Renal cortical epithelial cell (primary cell): ENCODE data around the gene CDC27. TPM values are rescaled to one million over a fixed set of nuclear protein-coding genes. Genes with fewer than 3 reads are reported as not detected.
"Not testable (repeated sequence)": the region's sequence is repeated elsewhere in the genome, so short reads cannot be mapped to it uniquely, and the experiment has no call there.

Experiments
- DNase-seq: peaks from one replicate; pipeline ENCODE4 v3.0.0-alpha.2; 2011; ENCODE audit warnings: low read depth
- total RNA-seq: library from RNA; depleted of rRNA; stranded (reverse); fragments of >200 nt; gene quantifications from 2 replicates; pipeline ENCODE4 v1.2.3, GENCODE V29; 2014

Gene CDC27, protein sequence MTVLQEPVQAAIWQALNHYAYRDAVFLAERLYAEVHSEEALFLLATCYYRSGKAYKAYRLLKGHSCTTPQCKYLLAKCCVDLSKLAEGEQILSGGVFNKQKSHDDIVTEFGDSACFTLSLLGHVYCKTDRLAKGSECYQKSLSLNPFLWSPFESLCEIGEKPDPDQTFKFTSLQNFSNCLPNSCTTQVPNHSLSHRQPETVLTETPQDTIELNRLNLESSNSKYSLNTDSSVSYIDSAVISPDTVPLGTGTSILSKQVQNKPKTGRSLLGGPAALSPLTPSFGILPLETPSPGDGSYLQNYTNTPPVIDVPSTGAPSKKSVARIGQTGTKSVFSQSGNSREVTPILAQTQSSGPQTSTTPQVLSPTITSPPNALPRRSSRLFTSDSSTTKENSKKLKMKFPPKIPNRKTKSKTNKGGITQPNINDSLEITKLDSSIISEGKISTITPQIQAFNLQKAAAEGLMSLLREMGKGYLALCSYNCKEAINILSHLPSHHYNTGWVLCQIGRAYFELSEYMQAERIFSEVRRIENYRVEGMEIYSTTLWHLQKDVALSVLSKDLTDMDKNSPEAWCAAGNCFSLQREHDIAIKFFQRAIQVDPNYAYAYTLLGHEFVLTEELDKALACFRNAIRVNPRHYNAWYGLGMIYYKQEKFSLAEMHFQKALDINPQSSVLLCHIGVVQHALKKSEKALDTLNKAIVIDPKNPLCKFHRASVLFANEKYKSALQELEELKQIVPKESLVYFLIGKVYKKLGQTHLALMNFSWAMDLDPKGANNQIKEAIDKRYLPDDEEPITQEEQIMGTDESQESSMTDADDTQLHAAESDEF
- 96.4 and 137 TPM in 2 replicates for total RNA-seq

DNA sequence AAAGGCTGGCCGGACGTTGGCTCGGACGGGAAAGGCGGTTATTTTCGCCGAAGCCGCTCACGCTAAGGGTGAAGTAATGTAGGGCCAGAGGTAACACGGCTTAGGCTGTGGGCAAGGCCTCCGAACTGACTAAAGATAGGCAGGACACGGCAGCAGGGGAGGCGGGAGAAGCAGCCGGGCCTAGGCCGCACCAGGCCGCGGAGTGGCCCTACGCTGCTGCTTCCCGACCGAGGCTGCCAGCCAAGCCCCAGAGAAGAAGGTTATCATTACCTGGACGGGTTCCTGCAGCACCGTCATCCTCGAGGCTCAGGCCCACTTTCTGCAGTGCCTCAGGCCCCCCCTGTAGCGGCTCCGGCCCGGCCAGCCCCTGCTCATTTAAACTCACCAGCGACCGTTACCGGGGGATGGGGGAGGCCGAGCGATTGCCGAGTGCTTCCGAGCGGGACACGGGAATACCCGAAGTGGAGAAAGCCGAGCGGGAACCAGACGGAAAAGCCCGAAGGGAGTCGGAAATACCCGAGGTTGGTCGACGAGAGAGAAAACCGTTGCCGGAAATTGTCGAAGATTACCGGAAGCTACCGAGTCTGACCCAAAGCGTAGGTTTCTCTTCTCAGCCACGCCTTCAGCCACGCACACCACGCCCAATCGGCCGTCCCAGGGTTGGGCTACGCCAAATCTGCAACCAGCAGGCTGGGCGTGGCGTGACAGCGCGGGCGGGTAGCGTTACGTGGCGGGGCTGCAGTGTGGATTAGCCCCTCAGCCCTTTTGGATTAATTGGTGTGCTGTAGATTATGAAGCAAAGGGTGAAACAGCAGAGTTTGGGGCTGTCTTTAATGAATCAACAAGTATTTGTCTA is at the start of gene CDC27:
TSS of gene CDC27 (minus strand) at position 420 of the 856 bp plus-strand sequence. CDS start at position 297, 123 bp downstream.
- peak; percentile 95 for DNase-seq

DNA sequence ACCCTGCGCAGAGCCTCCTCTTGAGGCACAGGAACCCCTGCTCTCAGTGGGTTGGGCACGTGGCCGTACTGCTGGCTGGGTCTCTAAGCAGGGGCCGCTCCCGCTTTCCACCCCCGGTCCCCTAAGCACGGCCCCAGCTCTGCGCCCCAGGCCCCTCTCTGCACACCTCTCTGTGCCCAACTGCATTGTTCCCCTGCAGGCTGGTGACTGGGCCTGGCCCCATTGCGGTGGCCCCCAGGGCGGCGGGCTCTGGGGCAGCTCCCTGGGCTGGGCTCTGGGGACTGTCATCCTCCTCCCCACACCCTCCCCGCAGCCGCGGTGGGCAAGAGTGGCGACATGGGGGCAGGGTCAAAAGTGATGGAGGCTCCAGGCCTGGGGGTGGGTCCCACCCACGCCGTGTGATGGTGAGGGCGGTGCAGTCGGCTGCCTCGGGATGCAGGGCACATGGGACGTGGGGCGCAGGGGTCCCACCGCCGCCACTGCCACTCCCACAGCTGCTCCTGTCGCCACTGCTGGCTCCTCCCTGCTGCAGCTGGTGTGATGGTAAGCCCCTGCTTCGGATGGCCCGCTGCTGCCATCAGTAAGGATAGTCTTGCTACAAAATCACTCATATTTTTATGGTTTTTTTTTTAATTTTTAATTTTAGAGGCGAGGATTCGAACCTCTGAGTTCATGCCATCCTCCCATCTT is 49.4 kb upstream of the CDC27 start:
- DNase-seq = no peak

DNA sequence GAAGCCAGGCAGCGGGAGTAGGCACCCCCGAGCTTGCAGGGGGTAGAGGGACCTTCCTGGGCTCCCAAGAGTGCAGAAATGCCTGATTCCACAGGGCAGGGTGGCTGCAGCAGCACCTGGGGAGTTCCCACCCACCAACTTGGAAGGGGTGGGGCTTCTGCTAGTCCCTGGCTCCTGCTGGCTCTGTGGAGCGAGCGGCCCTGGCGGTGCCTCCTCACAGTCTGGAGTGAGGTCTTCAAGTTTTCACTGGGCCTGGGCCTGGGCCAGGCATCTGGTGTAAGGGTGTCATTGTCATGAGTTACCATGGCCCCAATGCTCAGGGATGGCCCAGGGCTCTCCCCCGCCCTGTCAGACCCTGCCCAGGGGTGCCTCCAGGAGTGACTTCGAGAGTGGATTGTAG is 48.7 kb upstream of the CDC27 start:
- DNase-seq = no peak

DNA sequence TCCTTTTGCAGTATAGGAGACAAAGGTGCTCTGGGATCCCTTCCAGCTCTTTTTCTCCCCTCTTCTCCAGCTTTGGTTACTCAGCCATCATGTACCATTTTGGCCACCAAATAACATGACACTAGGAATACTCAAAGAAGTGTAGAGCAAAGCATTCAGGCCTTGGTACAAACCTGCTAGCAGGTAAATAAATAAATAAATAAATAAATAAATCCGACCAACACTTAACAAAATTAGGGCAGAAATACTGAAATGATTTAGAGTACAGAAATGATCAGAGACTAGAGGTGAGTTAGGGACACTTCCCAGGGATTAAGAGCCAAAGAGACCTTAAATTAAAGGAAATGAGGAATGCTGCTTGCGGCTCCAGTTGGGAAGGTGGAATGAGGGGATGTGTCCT is 46.8 kb upstream of the CDC27 start:
- no peak for DNase-seq

DNA sequence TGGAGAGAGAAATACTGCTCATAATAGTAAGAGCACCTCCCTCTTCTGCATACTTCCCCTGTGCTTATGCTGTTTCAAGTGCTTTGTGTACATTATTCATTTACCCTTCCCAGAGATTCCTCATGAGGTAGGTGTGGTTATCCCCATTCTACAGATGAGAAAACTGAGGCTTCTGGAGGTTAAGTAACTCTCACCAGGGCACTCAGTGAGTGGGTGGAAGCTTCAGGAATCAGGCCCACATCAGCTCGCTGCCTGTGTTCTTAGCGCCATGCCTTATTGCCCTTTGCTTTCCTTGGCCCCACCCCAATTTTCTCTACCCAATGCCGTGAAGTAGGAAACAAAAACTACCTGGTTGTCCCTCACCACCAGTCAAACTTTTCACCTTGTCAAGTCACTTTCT is 46.4 kb upstream of the CDC27 start:
- DNase-seq = no peak

DNA sequence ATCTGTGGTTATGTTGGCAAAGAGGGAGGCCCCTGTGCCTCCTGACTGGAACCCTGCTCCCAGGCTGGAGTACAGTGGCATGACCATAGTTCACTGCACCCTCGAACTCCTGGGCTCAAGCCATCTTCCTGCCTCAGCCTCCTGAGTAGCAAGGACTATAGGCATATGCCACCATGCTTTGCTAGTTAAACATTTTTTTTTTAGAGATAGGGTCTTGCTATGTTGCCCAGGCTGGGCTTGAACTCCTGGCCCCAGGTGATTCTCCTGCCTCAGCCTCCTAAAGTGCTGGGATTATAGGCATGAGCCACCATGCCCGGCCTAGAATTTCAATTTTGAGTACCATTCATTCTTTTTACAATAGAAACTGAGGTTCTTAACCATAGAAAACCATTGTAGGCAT is 43.4 kb upstream of the CDC27 start:
- DNase-seq = no peak

DNA sequence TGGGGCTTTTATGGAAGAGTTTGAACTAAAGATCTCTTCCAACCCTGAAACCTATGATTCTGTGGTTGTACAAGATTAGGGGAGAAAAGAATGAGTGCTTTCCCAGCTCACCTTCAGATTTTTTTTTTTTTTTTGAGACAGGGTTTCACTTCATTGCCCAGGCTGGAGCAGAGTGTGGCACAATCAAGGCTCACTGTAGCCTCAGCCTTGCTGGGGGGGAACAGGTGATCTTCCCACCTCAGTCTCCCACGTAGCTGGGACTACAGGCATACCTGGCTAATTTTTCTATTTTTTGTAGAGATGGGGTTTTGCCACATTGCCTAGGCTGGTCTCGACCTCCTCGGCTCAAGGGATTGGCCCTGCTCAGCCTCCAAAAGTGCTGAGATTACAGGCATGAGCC is 42.8 kb upstream of the CDC27 start:
- no peak for DNase-seq

DNA sequence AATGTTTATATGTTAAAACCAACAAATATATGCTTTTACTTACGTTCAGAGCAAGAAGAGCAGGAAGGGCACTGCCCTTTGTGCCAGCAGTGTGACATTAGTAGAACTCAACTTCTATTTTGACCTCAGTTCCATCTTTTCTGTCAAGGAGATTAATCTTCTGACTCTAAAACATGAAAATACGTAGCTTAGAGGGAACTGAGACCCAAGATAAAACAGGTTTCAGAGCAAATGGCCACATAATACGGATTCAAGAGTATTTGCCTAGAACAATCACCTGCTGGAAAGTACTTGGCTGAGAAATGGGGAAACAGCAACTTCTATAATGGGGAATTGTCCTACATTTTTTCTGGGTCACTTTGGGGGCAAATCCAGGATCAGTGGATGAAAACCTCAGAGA is 42.2 kb upstream of the CDC27 start:
- DNase-seq = no peak

DNA sequence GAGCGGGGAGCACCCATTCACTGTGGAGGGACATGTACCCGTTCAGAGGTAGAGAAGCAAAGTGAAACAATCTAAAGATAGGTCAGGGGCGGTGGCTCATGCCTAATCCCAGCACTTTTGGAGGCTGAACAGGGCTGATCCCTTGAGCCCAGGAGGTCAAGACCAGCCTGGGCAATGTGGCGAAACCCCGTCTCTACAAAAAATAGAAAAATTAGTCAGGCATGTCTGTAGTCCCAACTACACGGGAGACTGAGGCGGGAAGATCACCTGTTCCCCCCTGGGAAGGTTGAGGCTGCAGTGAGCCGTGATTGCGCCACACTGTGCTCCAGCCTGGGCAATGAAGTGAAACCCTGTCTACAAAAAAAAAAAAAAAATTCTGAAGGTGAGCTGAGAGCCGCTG is 41.8 kb upstream of the CDC27 start:
- peak; percentile 92 for DNase-seq

DNA sequence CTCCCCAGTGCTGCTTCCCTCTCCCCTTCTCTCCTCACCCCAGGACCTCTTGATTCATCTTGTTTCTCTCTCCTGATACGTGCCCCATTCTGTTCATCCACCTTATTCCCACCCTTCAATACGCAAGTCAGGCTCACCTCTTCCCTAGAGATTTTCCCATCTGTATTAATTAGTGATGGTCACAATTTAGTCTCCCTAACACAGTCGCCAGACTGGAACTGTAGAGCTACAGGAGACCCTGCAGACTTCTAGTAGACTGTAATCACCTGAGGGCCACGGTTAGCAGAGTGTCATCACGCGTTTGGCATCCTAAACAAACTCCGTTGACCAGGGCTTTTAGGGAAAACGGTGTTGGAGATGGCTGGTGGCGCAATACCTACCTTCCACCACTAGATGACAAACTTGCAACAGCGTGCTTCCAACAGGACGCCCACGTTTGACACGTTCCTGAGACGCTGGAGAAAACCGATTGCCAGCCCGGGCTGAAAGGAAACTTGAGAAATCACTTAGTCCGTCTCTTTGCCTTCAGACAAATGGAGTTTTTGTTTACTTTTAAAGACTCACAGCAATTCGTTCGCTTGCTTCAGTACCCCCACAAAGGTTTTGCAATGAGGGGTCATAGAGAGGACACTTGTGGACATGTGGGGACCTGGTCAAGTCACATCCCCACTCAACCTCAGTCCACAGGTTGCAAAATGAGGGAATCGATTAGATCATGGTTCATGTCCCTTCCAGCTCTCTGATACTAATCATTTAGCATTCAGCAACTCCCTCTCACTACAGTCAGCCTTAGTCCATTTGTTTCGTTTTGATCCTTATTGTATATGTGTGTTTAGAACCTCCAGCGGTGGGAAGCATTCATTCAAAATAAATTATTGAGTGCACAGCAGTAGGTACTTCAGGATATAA is 40.7 kb upstream of the CDC27 start:
- peak; percentile 96 for DNase-seq

DNA sequence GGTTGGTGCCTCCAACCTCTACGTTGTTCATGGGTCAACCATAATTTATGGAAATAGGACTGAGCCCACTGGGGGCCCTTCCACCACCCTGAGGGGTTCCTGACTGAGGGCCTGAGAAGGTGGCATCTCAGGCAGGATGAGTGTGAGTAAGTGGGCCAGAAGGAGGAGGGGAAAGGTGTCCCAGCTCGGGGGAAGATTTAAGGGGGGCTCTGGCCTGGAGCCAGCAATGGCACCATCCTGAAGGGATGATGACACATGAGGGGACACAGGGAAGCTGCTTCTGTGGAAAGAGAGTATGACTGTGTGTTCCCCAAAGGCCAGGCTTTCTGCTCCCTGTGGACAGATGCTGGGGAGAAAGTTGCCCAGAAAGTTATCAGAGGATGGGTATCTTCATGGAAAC is 38.8 kb upstream of the CDC27 start:
- DNase-seq = no peak

DNA sequence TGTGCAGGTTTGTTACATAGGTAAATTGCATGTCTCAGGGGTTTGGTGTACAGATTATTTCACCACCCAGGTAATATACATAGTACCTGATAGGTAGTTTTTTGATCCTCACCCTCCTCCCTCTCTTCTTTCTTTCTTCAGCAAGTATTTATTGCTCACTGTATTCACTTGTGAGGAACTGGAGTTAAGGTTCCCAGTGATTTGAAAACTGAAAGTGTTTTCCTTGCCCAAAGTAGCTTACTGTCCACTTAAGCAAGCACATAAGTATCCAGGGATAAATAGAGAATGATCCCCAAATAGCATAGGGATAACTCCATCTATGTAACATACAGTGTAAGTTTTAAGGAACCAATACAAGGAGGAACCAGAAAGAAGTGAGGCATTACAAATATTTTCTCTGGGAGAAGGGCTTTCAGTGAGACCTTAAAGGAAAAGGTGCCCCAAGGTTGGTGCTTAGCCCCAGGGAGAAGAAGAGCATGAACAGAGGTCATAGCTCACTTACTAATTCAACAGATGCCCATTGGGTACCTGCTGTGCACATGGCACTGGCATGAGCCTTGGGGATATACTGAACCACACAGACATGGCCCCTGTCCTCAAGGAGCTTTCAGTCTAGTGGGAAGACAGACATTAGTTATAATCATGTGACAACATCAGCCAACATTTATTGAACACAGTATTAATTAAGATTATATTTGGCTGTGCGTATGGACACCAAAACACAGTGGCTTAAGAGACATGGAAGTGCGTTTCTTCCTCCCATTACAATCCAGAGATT is 37.0 kb upstream of the CDC27 start:
- peak; percentile 54 for DNase-seq

DNA sequence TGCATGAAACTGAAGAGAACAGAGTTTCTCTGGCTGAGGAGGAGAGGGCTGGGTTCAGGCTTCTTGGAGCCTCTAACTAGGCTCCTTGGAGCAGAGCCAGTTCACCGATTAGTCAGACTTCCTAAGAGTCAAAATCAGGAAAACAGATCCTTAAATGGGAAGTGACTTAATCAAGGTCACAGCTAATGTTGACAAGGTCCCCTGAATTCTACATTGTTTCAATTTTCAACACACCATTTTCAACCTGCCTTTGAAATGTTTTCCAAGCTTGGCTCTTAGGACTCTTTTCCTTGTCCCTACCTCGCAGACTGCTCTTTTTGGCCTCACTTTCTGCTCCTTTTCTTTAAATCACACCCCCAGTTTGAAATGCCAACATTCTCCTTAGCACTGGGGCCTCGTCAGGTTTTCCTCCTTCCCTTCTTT is 36.4 kb upstream of the CDC27 start:
- DNase-seq = peak; percentile 99

DNA sequence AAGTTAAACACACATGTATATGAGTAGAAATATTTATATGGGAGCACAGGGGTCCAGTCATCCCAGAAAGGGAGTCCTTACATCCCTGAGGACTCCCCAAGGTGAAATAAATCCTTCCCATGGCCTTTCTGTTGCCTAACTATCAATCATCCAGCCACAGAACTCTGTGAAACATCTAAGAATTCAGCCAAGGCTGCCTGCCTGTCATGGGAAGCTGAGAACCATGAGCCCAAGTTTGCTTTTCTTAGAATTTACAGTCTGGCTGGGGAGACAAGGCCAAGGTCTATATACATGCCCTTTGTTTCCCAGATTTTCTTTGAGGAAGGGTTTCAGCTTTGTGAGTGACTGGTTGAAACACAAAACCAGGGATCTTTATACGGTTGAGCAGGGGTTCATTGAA is 35.9 kb upstream of the CDC27 start:
- DNase-seq = peak; percentile 58

DNA sequence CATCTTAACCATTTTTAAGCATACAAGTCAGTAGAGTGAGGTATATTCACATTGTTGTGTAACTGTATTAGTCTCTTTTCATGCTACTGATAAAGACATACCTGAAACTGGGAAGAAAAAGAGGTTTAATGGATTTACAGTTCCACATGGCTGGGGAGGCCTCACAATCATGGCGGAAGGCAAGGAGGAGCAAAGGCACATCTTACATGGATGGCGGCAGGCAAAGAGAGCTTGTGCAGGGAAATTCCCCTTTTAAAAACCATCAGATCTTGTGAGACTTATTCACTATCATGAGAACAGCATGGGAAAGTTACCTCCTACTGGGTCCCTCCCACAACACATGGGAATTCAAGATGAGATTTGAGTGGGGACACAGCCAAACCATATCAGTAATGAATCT is 35.0 kb upstream of the CDC27 start:
- DNase-seq = not testable (repeated sequence)

DNA sequence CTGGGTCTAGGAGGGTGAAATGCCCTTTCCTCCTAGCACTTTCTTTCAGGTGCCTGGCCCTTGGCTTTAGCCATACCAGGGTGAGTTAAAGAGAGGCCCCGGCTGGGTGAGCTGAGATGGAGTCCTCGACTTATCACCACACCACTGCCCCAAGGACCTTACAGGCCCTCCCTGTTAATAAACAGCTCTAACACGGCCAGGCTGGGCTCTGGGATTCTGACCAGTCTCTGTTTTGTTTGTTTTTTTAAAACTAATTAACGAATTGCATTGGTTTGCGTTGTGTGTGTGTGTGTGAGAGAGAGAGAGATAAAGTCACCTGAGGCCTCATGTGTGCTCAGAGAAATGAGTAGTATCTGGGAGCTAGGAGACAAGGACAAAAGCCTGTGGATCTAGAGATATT is 34.4 kb upstream of the CDC27 start:
- peak; percentile 54 for DNase-seq

DNA sequence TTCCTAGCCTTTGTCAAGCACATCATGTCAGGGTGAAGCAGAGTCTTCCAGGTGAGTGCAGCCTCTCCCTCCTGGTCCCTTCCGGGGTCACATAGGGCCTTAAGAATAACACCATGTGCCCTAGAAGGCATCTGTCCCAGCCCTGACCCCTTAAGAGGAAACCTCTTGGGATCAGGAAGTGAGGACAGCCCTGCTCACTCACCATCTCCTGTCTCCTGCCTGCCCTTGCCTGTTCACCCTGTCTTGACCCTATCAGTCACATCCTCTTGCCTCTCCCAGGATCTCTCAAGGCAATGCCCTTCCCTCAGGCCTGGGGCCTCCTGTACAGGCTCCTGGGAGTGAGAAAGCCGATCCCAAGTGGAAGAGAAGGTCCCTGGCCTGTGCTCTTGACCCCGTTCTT is 33.9 kb upstream of the CDC27 start:
- no peak for DNase-seq

DNA sequence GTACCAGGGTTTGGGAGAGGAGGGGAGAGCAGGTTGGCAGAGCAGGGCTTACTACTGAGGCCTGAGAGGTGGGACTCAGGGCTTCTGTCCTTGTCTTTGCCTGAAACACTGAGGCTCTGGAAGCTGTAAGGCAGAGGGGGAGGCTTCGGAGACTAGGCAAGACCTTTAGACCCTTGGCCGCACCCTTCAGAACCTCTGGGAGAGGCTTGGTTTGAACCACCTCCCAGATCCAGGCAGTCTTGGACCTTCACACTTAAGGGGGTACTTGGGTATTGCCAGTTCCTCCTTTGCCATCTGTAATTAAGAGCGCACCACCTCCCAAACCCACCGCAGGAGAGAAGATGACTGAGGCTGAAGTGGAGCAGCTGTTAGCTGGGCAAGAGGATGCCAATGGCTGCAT is 33.0 kb upstream of the CDC27 start:
- no peak for DNase-seq

DNA sequence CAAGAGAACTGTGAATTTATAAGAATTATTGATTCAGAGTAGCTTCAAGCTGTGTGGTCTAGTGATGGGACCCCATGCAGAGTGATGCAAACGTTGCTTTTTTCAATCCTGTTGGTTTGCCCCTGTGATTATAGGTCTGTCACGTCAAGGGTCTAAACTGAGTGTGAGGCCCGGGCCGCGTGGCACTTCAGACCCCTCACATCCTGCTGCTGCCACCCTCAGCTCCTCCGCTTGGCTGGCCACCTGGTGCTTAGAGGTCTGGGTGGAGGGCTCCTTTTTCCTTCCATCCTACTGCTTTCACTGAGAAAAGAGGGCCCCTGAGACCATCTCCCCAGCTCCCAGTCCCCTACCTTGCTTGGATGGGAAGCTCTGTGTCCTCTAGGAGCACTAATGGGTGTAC is 32.1 kb upstream of the CDC27 start:
- DNase-seq = no peak
